Osteoblast (primary cell): ENCODE data around the gene GNAZ. TPM values are rescaled to one million over a fixed set of nuclear protein-coding genes. Genes with fewer than 3 reads are reported as not detected.

Experiments
- DNase-seq: peaks from one replicate; pipeline ENCODE4 v3.0.0; 2011; ENCODE audit warnings: low spot score, mixed read lengths; ENCODE audit not compliant: insufficient read length; ENCODE audit errors: missing footprints
- H2AFZ ChIP-seq: 2 replicates; pipeline ENCODE4 v1.6.0; 2011; ENCODE audit warnings: mild to moderate bottlenecking, low read length
- H3K27ac ChIP-seq: 2 replicates; pipeline ENCODE4 v1.5.1; 2011; ENCODE audit warnings: mild to moderate bottlenecking, low read depth, low read length, moderate library complexity
- H3K27me3 ChIP-seq: 2 replicates; pipeline ENCODE4 v1.6.0; 2012; ENCODE audit warnings: mild to moderate bottlenecking, control low read depth, inconsistent platforms, low read length, moderate library complexity; ENCODE audit not compliant: insufficient read depth
- H3K36me3 ChIP-seq: 2 replicates; pipeline ENCODE4 v1.5.1; 2011; ENCODE audit warnings: mild to moderate bottlenecking, low read length, control low read depth, moderate library complexity; ENCODE audit not compliant: insufficient read depth
- H3K4me1 ChIP-seq: 2 replicates; pipeline ENCODE4 v1.5.1; 2011; ENCODE audit warnings: mild to moderate bottlenecking, low read length, control low read depth, moderate library complexity; ENCODE audit not compliant: insufficient read depth
- H3K4me2 ChIP-seq: 2 replicates; pipeline ENCODE4 v1.6.0; 2011; ENCODE audit warnings: mild to moderate bottlenecking, low read length; ENCODE audit not compliant: insufficient read depth
- H3K4me3 ChIP-seq: fragments of 200-600 bp; sonication (generic); 3 replicates; pipeline ENCODE4 v1.5.1; 2012; ENCODE audit warnings: mild to moderate bottlenecking, low read length, inconsistent platforms; ENCODE audit not compliant: insufficient read depth
- H3K79me2 ChIP-seq: 2 replicates; pipeline ENCODE4 v1.6.0; 2012; ENCODE audit warnings: mild to moderate bottlenecking, low read length, control low read depth, inconsistent platforms; ENCODE audit not compliant: insufficient read depth
- H3K9me3 ChIP-seq: 2 replicates; pipeline ENCODE4 v1.5.1; 2011; ENCODE audit warnings: low read depth, low read length, control low read depth
- H4K20me1 ChIP-seq: 2 replicates; pipeline ENCODE4 v1.6.0; 2012; ENCODE audit warnings: mild to moderate bottlenecking, low read length, control low read depth; ENCODE audit not compliant: insufficient read depth
- total RNA-seq: library from RNA; depleted of rRNA; stranded (reverse); fragments of >200 nt; gene quantifications from 2 replicates; pipeline ENCODE4 v1.2.3, GENCODE V29; 2012
- TF ChIP-seq, protein P1 (sequence below): IDR thresholded peaks from 2 replicates; pipeline ENCODE4 v1.5.1; 2011; ENCODE audit warnings: mild to moderate bottlenecking, low read depth, low read length, moderate library complexity; ENCODE audit errors: extremely low read depth

GNAZ gene
- total RNA-seq, 1 donor, result 0.72 TPM

DNA sequence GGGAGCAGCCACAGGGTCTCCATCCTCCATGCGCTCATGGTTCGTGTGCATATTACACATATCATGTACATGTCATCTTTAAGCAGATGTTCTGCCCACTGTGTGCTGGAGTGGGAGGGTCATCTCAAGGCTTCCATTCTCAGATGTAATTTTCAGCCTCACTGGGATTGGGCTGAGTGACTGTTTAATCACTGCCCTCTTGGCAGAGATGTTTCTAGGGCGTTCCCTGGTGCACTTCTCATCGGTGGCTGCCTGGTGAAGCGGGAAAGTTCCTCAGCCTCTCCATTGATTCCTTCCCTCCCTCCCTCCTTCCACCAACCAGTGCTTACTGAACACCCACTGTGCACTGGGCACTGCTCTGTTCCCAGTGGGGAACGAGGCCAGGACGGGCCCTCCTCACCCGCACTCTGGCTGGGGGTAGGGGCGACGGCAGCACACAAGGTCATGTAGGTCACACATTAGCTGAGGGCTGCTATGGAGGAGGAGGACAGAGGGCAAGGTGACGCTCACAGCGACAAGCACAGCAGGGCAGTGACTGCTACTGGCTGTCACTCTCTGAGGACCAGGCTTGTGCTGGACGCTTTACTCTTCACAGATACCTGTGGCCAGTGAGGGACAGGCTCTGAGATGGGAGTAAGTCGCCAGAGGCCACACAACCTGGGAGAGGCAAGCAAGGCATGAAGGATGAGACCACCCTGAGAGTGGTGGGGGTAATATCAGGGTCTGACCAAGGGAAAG lies 22.9 kb downstream of the GNAZ start:
- Histone ChIP-seq H3K27me3 (no peaks in the 10 kb centered on the region), H3K4me1 (no peaks in the 10 kb centered on the region), H3K79me2 (no peaks in the 10 kb centered on the region), H4K20me1 (no peaks in the 10 kb centered on the region), H3K9me3 (no peaks in the 10 kb centered on the region), H3K4me3 (no peak overlapping the region), H3K4me2 (no peak overlapping the region), H3K36me3 (no peaks in the 10 kb centered on the region), H3K27ac (no peak overlapping the region), H2AFZ (no peak overlapping the region)
- DNase-seq, result peak; percentile 81
- TF ChIP-seq, protein P1, sequence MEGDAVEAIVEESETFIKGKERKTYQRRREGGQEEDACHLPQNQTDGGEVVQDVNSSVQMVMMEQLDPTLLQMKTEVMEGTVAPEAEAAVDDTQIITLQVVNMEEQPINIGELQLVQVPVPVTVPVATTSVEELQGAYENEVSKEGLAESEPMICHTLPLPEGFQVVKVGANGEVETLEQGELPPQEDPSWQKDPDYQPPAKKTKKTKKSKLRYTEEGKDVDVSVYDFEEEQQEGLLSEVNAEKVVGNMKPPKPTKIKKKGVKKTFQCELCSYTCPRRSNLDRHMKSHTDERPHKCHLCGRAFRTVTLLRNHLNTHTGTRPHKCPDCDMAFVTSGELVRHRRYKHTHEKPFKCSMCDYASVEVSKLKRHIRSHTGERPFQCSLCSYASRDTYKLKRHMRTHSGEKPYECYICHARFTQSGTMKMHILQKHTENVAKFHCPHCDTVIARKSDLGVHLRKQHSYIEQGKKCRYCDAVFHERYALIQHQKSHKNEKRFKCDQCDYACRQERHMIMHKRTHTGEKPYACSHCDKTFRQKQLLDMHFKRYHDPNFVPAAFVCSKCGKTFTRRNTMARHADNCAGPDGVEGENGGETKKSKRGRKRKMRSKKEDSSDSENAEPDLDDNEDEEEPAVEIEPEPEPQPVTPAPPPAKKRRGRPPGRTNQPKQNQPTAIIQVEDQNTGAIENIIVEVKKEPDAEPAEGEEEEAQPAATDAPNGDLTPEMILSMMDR, result no peak

DNA sequence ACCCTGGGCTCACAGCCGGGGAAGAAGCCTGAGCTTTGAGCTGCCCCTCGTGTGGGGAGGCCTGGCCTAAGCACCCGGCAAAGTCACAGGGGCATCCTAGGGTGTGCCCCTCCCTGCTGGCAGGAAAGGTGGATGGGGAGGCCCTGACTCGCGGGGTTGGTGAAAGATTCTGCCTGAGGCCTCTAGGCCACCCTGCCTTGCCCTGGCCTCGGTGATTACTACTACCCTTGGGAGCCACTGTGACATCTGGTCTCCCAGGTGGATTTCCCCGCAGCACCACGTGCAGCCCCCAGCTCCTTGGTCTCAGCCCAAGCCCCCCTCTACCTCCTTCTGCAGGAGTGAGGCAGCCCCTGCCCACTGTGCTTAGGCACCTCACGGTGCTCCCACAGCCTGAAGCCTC lies 23.9 kb downstream of the GNAZ start:
- H3K9me3 ChIP-seq, result no peaks in the 10 kb centered on the region
- H3K27me3 ChIP-seq, result no peaks in the 10 kb centered on the region
- no peaks in the 10 kb centered on the region for H3K4me1 ChIP-seq
- no peak overlapping the region for H2AFZ ChIP-seq
- no peak for DNase-seq
- no peak overlapping the region for H3K27ac ChIP-seq
- TF ChIP-seq, protein P1, result no peak
- no peak overlapping the region for H3K4me3 ChIP-seq
- no peak overlapping the region for H3K4me2 ChIP-seq
- no peaks in the 10 kb centered on the region for H3K36me3 ChIP-seq
- H3K79me2 ChIP-seq, result no peaks in the 10 kb centered on the region
- H4K20me1 ChIP-seq, result no peaks in the 10 kb centered on the region

DNA sequence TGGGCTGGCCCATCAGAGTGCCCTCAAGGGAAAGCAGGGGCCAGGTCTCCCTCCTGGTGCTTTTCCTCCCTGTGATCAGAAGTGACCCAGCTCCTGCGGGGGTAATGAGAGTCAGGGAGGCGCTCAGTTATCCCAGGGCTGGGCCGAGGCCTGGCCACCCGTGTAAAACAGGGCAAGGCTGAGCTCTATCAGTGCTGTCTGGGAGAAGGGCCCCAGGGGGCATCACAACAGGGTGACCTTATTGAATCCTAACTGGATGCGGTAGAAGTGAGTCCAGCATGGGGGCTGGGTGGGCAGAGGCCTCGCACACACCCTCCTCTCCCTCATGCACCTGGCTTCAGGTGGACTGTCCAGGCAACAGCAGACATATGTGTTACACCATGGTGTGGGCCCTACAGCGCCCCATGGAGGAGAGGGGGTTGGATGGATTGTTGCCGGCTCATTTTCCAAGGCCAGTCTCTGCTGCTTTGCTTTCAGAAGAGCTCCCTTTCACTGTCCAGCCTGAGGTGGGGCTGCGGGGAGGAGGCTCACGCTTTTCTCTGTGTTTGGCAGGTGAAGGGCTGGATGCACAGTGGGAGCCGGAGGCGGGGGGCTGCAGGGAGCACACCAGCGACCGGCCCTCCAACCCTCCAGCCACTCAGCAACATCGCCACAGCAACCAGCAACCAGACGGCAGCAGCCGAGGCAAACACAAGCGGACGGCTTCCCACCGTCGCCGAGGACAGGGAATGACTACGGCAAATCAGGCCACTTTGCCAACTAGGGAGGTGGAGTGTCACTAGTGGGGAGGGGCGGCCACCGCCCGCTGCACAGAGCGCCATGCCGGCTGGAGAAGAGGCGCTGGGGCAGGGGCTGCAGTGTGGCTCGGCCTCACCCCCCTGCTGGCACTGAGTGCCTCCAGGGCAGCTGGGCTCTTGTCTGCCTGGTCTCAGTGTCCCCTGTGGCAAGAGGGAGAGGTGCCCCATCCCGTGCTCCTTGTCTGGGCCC lies 24.7 kb downstream of the GNAZ start:
- no peak overlapping the region for H3K27ac ChIP-seq
- H3K4me1 ChIP-seq, result no peaks in the 10 kb centered on the region
- H3K79me2 ChIP-seq, result no peaks in the 10 kb centered on the region
- H3K4me2 ChIP-seq, result no peak overlapping the region
- H3K9me3 ChIP-seq, result no peaks in the 10 kb centered on the region
- no peaks in the 10 kb centered on the region for H4K20me1 ChIP-seq
- no peaks in the 10 kb centered on the region for H3K36me3 ChIP-seq
- peak; percentile 85 for DNase-seq
- no peak overlapping the region for H2AFZ ChIP-seq
- no peaks in the 10 kb centered on the region for H3K27me3 ChIP-seq
- TF ChIP-seq, protein P1, result no peak
- H3K4me3 ChIP-seq, result no peak overlapping the region
